ENCODE results near the gene TTBK2.

- TF ChIP-seq MYC (IDR thresholded peaks at IDR 0.05; ENCODE audit: insufficient read depth, insufficient read length, insufficient replicate concordance, low read length, severe bottlenecking) (no peak), POLR2AphosphoS5 (IDR thresholded peaks at IDR 0.05; ENCODE audit: low read length) (no peak)
- TF ChIP-seq, protein P1, sequence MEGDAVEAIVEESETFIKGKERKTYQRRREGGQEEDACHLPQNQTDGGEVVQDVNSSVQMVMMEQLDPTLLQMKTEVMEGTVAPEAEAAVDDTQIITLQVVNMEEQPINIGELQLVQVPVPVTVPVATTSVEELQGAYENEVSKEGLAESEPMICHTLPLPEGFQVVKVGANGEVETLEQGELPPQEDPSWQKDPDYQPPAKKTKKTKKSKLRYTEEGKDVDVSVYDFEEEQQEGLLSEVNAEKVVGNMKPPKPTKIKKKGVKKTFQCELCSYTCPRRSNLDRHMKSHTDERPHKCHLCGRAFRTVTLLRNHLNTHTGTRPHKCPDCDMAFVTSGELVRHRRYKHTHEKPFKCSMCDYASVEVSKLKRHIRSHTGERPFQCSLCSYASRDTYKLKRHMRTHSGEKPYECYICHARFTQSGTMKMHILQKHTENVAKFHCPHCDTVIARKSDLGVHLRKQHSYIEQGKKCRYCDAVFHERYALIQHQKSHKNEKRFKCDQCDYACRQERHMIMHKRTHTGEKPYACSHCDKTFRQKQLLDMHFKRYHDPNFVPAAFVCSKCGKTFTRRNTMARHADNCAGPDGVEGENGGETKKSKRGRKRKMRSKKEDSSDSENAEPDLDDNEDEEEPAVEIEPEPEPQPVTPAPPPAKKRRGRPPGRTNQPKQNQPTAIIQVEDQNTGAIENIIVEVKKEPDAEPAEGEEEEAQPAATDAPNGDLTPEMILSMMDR (IDR thresholded peaks at IDR 0.05 in 2 of 3, conservative IDR thresholded peaks at IDR 0.05 in 1 of 3; ENCODE audit: control insufficient read depth in 2 of 3, extremely low read depth in 1 of 3, insufficient read depth in 1 of 3, low read depth in 3 of 3, low read length in 3 of 3) = no peak
Observed at GRCh38 chr15:42863572-42864239, 56.9 kb downstream of the TTBK2 start.
